Upper lobe of left lung (tissue), 6 donors: ENCODE data around the gene SGSH. TPM values are rescaled to one million over a fixed set of nuclear protein-coding genes. Genes with fewer than 3 reads are reported as not detected.

Experiments used
- ATAC-seq, 2 donors: fragments of 200-7000 bp; cut with Tn5 transposase; one replicate each; pipeline ENCODE4 v1.9.1; 2022; ENCODE audit warnings: mild to moderate bottlenecking in 2 of 2, moderate library complexity in 2 of 2; ENCODE audit not compliant: low FRiP score in 2 of 2
- DNase-seq, 2 donors: peaks; one replicate each; pipeline ENCODE4 v3.0.0-alpha.2; 2019 to 2020
- H3K27ac ChIP-seq, 4 donors: fragments of 200-600 bp; sonication (generic); one replicate each; pipeline ENCODE4 v1.5.1; 2016 to 2019
- H3K27me3 ChIP-seq, 4 donors: fragments of 200-600 bp; sonication (generic); one replicate each; pipeline ENCODE4 v1.5.1; 2017 to 2019
- H3K36me3 ChIP-seq, 4 donors: fragments of 200-600 bp; sonication (generic); one replicate each; pipeline ENCODE4 v1.5.1; 2016 to 2019
- H3K4me1 ChIP-seq, 4 donors: fragments of 200-600 bp; sonication (generic); one replicate each; pipeline ENCODE4 v1.5.1; 2018 to 2019
- H3K4me3 ChIP-seq, 4 donors: fragments of 200-600 bp; sonication (generic); one replicate each; pipeline ENCODE4 v1.5.1; 2017 to 2019; ENCODE audit warnings: mild to moderate bottlenecking in 2 of 4, moderate library complexity in 1 of 4
- H3K9me3 ChIP-seq, 4 donors: fragments of 200-600 bp; sonication (generic); one replicate each; pipeline ENCODE4 v1.5.1; 2018 to 2019
- CTCF ChIP-seq, 6 experiments: fragments of 450-650 bp in 4 of 6; fragments of 200-600 bp in 2 of 6; sonication (generic) in 2 of 6; IDR thresholded peaks; one replicate each; pipeline ENCODE4 v1.5.1; 2016 to 2019; ENCODE audit warnings: antibody characterized with exemption in 6 of 6
- EP300 ChIP-seq, 4 donors: sonication (generic); formaldehyde crosslinking; IDR thresholded peaks; one replicate each; pipeline ENCODE4 v1.5.1; 2017; ENCODE audit warnings: antibody characterized with exemption in 4 of 4, control low read depth in 2 of 4
- POLR2A ChIP-seq, 4 donors: fragments of 450-650 bp; IDR thresholded peaks; one replicate each; pipeline ENCODE4 v1.5.1; 2016 to 2017; ENCODE audit warnings: antibody characterized with exemption in 4 of 4, mild to moderate bottlenecking in 2 of 4
- POLR2AphosphoS5 ChIP-seq, 2 donors: sonication (generic); formaldehyde crosslinking; IDR thresholded peaks; one replicate each; pipeline ENCODE4 v1.5.1; 2017; ENCODE audit warnings: antibody characterized with exemption in 2 of 2
- WGBS, 2 donors: methylation state at CpG; one replicate each; pipeline ENCODE4 v1.1.5; 2017 to 2018; 5-methylcytosine and 5-hydroxymethylcytosine counted together
- total RNA-seq, 6 donors: library from RNA; depleted of rRNA in 4 of 6; stranded (reverse); fragments of >200 nt in 4 of 6; gene quantifications; one replicate each; pipeline versions ENCODE4 v1.1.0 to v1.2.1, GENCODE V29; 2016 to 2021
- donor health status: DM: no; HTN: no; CAD: no; lungs with moderate emphysema.
- donor health status: DM: no; HTN: yes; CAD: no; lungs with severe emphysema.

Gene SGSH
- total RNA-seq, 6 donors from 2014 or later = 36.3 to 264 (median 65.0) TPM

- Histone ChIP-seq H3K27ac (no peak overlapping the region), H3K27me3 (no peaks in the 10 kb centered on the region), H3K9me3 (no peaks in the 10 kb centered on the region), H3K4me3 (no peak overlapping the region), H3K4me1 (no peaks in the 10 kb centered on the region), H3K36me3 (no peaks in the 10 kb centered on the region)
- DNase-seq = no peak
- ATAC-seq = no peak
- TF ChIP-seq CTCF (IDR thresholded peaks at IDR 0.05) (no peak), EP300 (IDR thresholded peaks at IDR 0.05) (no peak), POLR2AphosphoS5 (IDR thresholded peaks at IDR 0.05) (no peak), POLR2A (IDR thresholded peaks at IDR 0.05) (no peak)
- 77 to 89% methylated on average over 11 of the region's 11 CpGs for WGBS, 2 donors
Observed at GRCh38 chr17:80164185-80164584, 55.9 kb downstream of the SGSH start.

- Histone ChIP-seq H3K36me3 (no peaks in the 10 kb centered on the region), H3K27ac (no peak overlapping the region), H3K9me3 (no peaks in the 10 kb centered on the region), H3K27me3 (no peaks in the 10 kb centered on the region), H3K4me3 (no peak overlapping the region), H3K4me1 (no peaks in the 10 kb centered on the region)
- DNase-seq (no peak), ATAC-seq (no peak)
- WGBS, 2 donors = 73 to 80% methylated on average over 4 of the region's 4 CpGs
- no peak for TF ChIP-seq CTCF (IDR thresholded peaks at IDR 0.05)
- no peak for TF ChIP-seq EP300 (IDR thresholded peaks at IDR 0.05)
- no peak for TF ChIP-seq POLR2AphosphoS5 (IDR thresholded peaks at IDR 0.05)
- TF ChIP-seq POLR2A (IDR thresholded peaks at IDR 0.05) = no peak
Observed at GRCh38 chr17:80163336-80163735, 56.8 kb downstream of the SGSH start.

GRCh38 chr17:80160536-80160935 lies 59.6 kb downstream of the SGSH start:
- no peaks in the 10 kb centered on the region for H3K36me3 ChIP-seq
- ATAC-seq (no peak), DNase-seq (no peak)
- H3K4me1 ChIP-seq = no peaks in the 10 kb centered on the region
- TF ChIP-seq CTCF (IDR thresholded peaks at IDR 0.05) (no peak), EP300 (IDR thresholded peaks at IDR 0.05) (no peak), POLR2AphosphoS5 (IDR thresholded peaks at IDR 0.05) (no peak), POLR2A (IDR thresholded peaks at IDR 0.05) (no peak)
- H3K4me3 ChIP-seq = no peak overlapping the region
- H3K27ac ChIP-seq = no peak overlapping the region
- peaks cover 0 to 9% (median 4%) of the 10 kb centered on the region in 4 donors for H3K9me3 ChIP-seq
- H3K27me3 ChIP-seq = no peaks in the 10 kb centered on the region
- 38 to 44% methylated on average over 3 of the region's 3 CpGs for WGBS, 2 donors

Other genes with a start within 250 kb of the SGSH start
- 10 to 100 TPM; 15.6 to 60.8 (median 24.1) TPM for gene TBC1D16, start 184.5 kb downstream of the SGSH start, total RNA-seq
- 10 to 100 TPM in 5 of 6 donors, 1 to 10 TPM in 1; 4.1 to 96.4 (median 24.2) TPM for gene CCDC40, start 183.7 kb downstream of the SGSH start, total RNA-seq
- 100 to 1,000 TPM in 5 of 6 donors, 10 to 100 TPM in 1; 54.7 to 178 (median 157) TPM for gene GAA, start 118.8 kb downstream of the SGSH start, total RNA-seq
- 10 to 100 TPM; 48.2 to 86.2 (median 61.8) TPM for gene EIF4A3, start 73.2 kb downstream of the SGSH start, total RNA-seq
- 1 to 10 TPM in 4 of 6 donors, under 1 TPM in 2; 0.15 to 7.3 (median 1.0) TPM for gene CARD14, start 50.3 kb downstream of the SGSH start, total RNA-seq
- 100 to 1,000 TPM in 1 of 6 donors, 10 to 100 TPM in 5; 14.8 to 162 (median 43.1) TPM for gene SLC26A11, start 94 bp upstream of the SGSH start, total RNA-seq
- gene RNF213, start 40.5 kb upstream of the SGSH start, total RNA-seq = 100 to 1,000 TPM; 135 to 619 (median 207) TPM
- gene ENDOV, start 194.8 kb upstream of the SGSH start, total RNA-seq = 10 to 100 TPM; 16.7 to 93.2 (median 25.6) TPM